PC-9 (cell line): ENCODE results near the gene PNKP. TPM values are rescaled to one million over a fixed set of nuclear protein-coding genes. Genes with fewer than 3 reads are reported as not detected.

Experiments used
- BruUV-seq: library from RNA; stranded (reverse); fragments of 400-500 nt; replicated peaks from 2 replicates; lab custom pipeline; 2021; lab: Mats Ljungman, UMichigan
- CTCF ChIA-PET: fragments of 300-600 bp; sonication (Branson Sonifier 250); formaldehyde crosslinking; loops from one replicate; lab custom pipeline; 2022; ENCODE audit warnings: antibody characterized with exemption; lab: Charles Lee
- POLR2A ChIA-PET: fragments of 300-600 bp; sonication (Branson Sonifier 250); formaldehyde crosslinking; loops from one replicate; lab custom pipeline; 2022; ENCODE audit warnings: antibody characterized with exemption; ENCODE audit not compliant: unreplicated experiment; lab: Charles Lee
- DNase-seq, 2 experiments: peaks; one replicate each; pipeline versions ENCODE4 v3.0.0 to v3.0.0-alpha.2; 2015 to 2022; ENCODE audit warnings: mixed read lengths in 1 of 2
- H2AFZ ChIP-seq: fragments of 200-600 bp; sonication (generic); 2 replicates; pipeline ENCODE4 v1.8.1; 2017; ENCODE audit warnings: antibody characterized with exemption
- H3F3A ChIP-seq: fragments of 200-600 bp; sonication (generic); 2 replicates; pipeline ENCODE4 v1.8.1; 2017; ENCODE audit warnings: antibody characterized with exemption, mild to moderate bottlenecking, low read depth; ENCODE audit not compliant: insufficient read depth
- H3K27ac ChIP-seq: fragments of 200-600 bp; sonication (generic); 2 replicates; pipeline ENCODE4 v1.6.1; 2016; ENCODE audit warnings: mixed run types
- H3K27me3 ChIP-seq: fragments of 200-600 bp; sonication (generic); 2 replicates; pipeline ENCODE4 v1.6.1; 2016; ENCODE audit warnings: low read depth, mixed run types; ENCODE audit not compliant: insufficient read depth
- H3K36me3 ChIP-seq: fragments of 200-600 bp; sonication (generic); 2 replicates; pipeline ENCODE4 v1.6.1; 2016; ENCODE audit warnings: low read depth, mixed run types
- H3K4me1 ChIP-seq: fragments of 200-600 bp; sonication (generic); replicated peaks from 2 replicates; pipeline ENCODE4 v1.6.1; 2016; ENCODE audit warnings: mixed run types; ENCODE audit not compliant: insufficient read depth
- H3K4me2 ChIP-seq: fragments of 200-600 bp; sonication (generic); 2 replicates; pipeline ENCODE4 v1.6.1; 2017; ENCODE audit warnings: mixed run types
- H3K4me3 ChIP-seq: fragments of 200-600 bp; sonication (generic); 2 replicates; pipeline ENCODE4 v1.6.1; 2016; ENCODE audit warnings: mixed run types
- H3K79me2 ChIP-seq: fragments of 200-600 bp; sonication (generic); 2 replicates; pipeline ENCODE4 v1.6.1; 2017; ENCODE audit warnings: low read depth, mixed run types
- H3K9me2 ChIP-seq: fragments of 200-600 bp; sonication (generic); 2 replicates; pipeline ENCODE4 v1.8.1; 2017; ENCODE audit warnings: mild to moderate bottlenecking; ENCODE audit not compliant: insufficient read depth
- H3K9me3 ChIP-seq: fragments of 200-600 bp; sonication (generic); 2 replicates; pipeline ENCODE4 v1.8.1; 2016; ENCODE audit warnings: low read depth; ENCODE audit not compliant: insufficient read depth
- H4K20me1 ChIP-seq: fragments of 200-600 bp; sonication (generic); 2 replicates; pipeline ENCODE4 v1.8.1; 2017; ENCODE audit not compliant: insufficient read depth
- CTCF ChIP-seq: fragments of 200-600 bp; sonication (generic); conservative IDR thresholded peaks from 2 replicates; pipeline ENCODE4 v1.6.1; 2017; ENCODE audit warnings: mixed run types, antibody characterized with exemption, mild to moderate bottlenecking, moderate library complexity
- EZH2 ChIP-seq: fragments of 200-600 bp; sonication (generic); IDR thresholded peaks from 2 replicates; pipeline ENCODE4 v1.8.0; 2017; ENCODE audit warnings: antibody characterized with exemption, low read depth
- intact Hi-C: fragments of 100-400 bp; cut with micrococcal nuclease; formaldehyde crosslinking; loops from one replicate; pipeline ENCODE4 v1.10.0; 2022; ENCODE audit not compliant: unreplicated experiment
- total RNA-seq: library from RNA; stranded (reverse); gene quantifications from 2 replicates; pipeline ENCODE4 v1.2.3, GENCODE V29; 2021

PNKP gene
- total RNA-seq, 1 experiment from 2014 or later = 82.7 TPM

GRCh38 chr19:49869484-49870308 is 2.3 kb upstream of the PNKP start:
- peak; percentile 98 to 99 for DNase-seq
- TF ChIP-seq EZH2 (no peak), CTCF (no peak)
- H3K9me2 ChIP-seq = no peaks in the 10 kb centered on the region
- H3K4me2 ChIP-seq = peak overlapping the region; percentile 93
- ChIA-PET CTCF (interaction anchor here (1.0 kb wide), 1 partner anchor 119 kb away, joined by 11 read pairs; no protein-coding TSS in a partner anchor), POLR2A (interaction anchor here (0.5 to 1.2 kb wide), 16 partner anchors 19 to 1382 kb away, joined by 3 to 20 read pairs (median 5); partner anchors contain the start of genes ALDH16A1, AP2A1, PTOV1 and RRAS)
- intact Hi-C loops = loop anchor here (1.0 to 5.0 kb wide), 3 partner anchors 8 to 192 kb away; partner anchors contain the start of genes AKT1S1, MED25, PRMT1 and TBC1D17
- BruUV-seq = no TSS peak
- no peaks in the 10 kb centered on the region for H3K9me3 ChIP-seq
- H3K36me3 ChIP-seq = peaks cover 12% of the 10 kb centered on the region
- H3K27me3 ChIP-seq = no peaks in the 10 kb centered on the region
- H3K4me1 ChIP-seq = peaks cover 37% of the 10 kb centered on the region
- H3K4me3 ChIP-seq = peak overlapping the region; percentile 48; the same call in 1 of the 2 replicates
- peaks cover 32% of the 10 kb centered on the region for H4K20me1 ChIP-seq
- H3F3A ChIP-seq = peaks cover 58% of the 10 kb centered on the region
- peaks cover 42% of the 10 kb centered on the region for H3K79me2 ChIP-seq
- no peak overlapping the region for H3K27ac ChIP-seq
- no peak overlapping the region for H2AFZ ChIP-seq

GRCh38 chr19:49869009-49869483 is 1.7 kb upstream of the PNKP start:
- Histone ChIP-seq H3K4me3 (peak overlapping the region; percentile 45; the same call in 1 of the 2 replicates), H2AFZ (no peak overlapping the region), H4K20me1 (peaks cover 32% of the 10 kb centered on the region), H3K9me2 (no peaks in the 10 kb centered on the region), H3K27ac (no peak overlapping the region), H3K27me3 (no peaks in the 10 kb centered on the region), H3K9me3 (no peaks in the 10 kb centered on the region), H3K4me2 (peak overlapping the region; percentile 93), H3K79me2 (peaks cover 42% of the 10 kb centered on the region), H3K4me1 (peaks cover 36% of the 10 kb centered on the region), H3K36me3 (peaks cover 10% of the 10 kb centered on the region), H3F3A (peaks cover 63% of the 10 kb centered on the region)
- intact Hi-C loops = loop anchor here (1.0 to 5.0 kb wide), 2 partner anchors 8 to 52 kb away; partner anchors contain the start of genes AKT1S1, MED25 and TBC1D17
- no TSS peak for BruUV-seq
- no peak for DNase-seq
- CTCF ChIA-PET = interaction anchor here (1.0 kb wide), 1 partner anchor 118 kb away, joined by 11 read pairs; no protein-coding TSS in a partner anchor
- POLR2A ChIA-PET = interaction anchor here (0.5 to 1.2 kb wide), 14 partner anchors 19 to 1382 kb away, joined by 3 to 20 read pairs (median 5); partner anchors contain the start of genes ALDH16A1, AP2A1, PTOV1 and RRAS
- TF ChIP-seq CTCF (no peak), EZH2 (no peak)

DNA sequence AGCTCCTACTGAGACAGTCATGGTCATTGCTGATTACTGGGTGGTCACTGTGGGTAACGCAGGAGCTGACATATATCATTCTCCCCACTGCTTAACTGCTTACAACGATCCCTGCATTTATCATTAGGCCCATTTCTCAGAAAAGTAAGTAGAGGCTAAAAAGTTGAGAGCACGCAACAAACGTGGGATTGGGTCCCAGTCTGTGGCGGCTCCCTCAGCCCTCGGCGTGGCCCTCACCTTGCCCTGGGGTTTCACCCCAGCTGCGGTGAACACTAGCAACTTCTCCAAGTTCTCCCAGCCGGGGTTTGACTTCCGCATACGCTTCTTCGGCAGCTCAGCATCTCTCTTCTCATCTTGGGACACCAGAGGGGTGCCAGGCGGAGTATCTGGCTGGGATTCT is 2.5 kb downstream of the PNKP start:
- Histone ChIP-seq H3K4me3 (no peak overlapping the region; the same call in 1 of the 2 replicates), H3K36me3 (peaks cover 14% of the 10 kb centered on the region), H3K79me2 (peaks cover 41% of the 10 kb centered on the region), H3K4me1 (peaks cover 27% of the 10 kb centered on the region), H2AFZ (no peak overlapping the region), H3K27ac (no peak overlapping the region), H3F3A (peaks cover 64% of the 10 kb centered on the region), H3K27me3 (no peaks in the 10 kb centered on the region), H3K9me2 (no peaks in the 10 kb centered on the region), H3K9me3 (no peaks in the 10 kb centered on the region), H3K4me2 (peak overlapping the region; percentile 93), H4K20me1 (peaks cover 49% of the 10 kb centered on the region)
- CTCF ChIA-PET = no interaction called here
- DNase-seq = no peak
- POLR2A ChIA-PET = interaction anchor here (0.6 kb wide), 1 partner anchor 337 kb away, joined by 5 read pairs; the partner anchor contains the start of gene RCN3
- no TSS peak for BruUV-seq
- intact Hi-C loops = loop anchor here (5.0 kb wide), 1 partner anchor 48 kb away; the partner anchor contains the start of gene MED25
- TF ChIP-seq CTCF (no peak), EZH2 (no peak)
